Esophagus muscularis mucosa (tissue), 4 donors: ENCODE data around the gene LRP6. TPM values are rescaled to one million over a fixed set of nuclear protein-coding genes. Genes with fewer than 3 reads are reported as not detected.

ENCODE experiments used
- DNase-seq: peaks from one replicate; pipeline ENCODE4 v3.0.0-alpha.2; 2017; ENCODE audit errors: extremely low spot score
- H3K27ac ChIP-seq, 4 donors: fragments of 200-600 bp; sonication (generic); replicated peaks in 1 of 4; 1 replicate in 3 of 4; 2 replicates in 1 of 4; pipeline ENCODE4 v1.5.1; 2016 to 2019; ENCODE audit warnings: mild to moderate bottlenecking in 1 of 4
- H3K27me3 ChIP-seq, 4 donors: fragments of 200-600 bp; sonication (generic); one replicate each; pipeline versions ENCODE4 v1.5.1 to v1.6.0; 2016 to 2019
- H3K36me3 ChIP-seq, 4 donors: fragments of 200-600 bp; sonication (generic); one replicate each; pipeline ENCODE4 v1.5.1; 2016 to 2019
- H3K4me1 ChIP-seq, 4 donors: fragments of 200-600 bp; sonication (generic); one replicate each; pipeline ENCODE4 v1.5.1; 2016 to 2019
- H3K4me3 ChIP-seq, 4 donors: fragments of 200-600 bp; sonication (generic); 1 replicate in 2 of 4; 2 replicates in 2 of 4; pipeline ENCODE4 v1.5.1; 2016 to 2019; ENCODE audit warnings: mild to moderate bottlenecking in 4 of 4, moderate library complexity in 1 of 4
- H3K9me3 ChIP-seq, 4 donors: fragments of 200-600 bp; sonication (generic); 1 replicate in 3 of 4; 2 replicates in 1 of 4; pipeline ENCODE4 v1.5.1; 2016 to 2019
- CTCF ChIP-seq, 3 experiments: fragments of 200-600 bp in 2 of 3; fragments of 450-650 bp in 1 of 3; sonication (generic) in 2 of 3; IDR thresholded peaks; one replicate each; pipeline ENCODE4 v1.5.1; 2017 to 2019; ENCODE audit warnings: antibody characterized with exemption in 3 of 3, mild to moderate bottlenecking in 2 of 3, moderate library complexity in 1 of 3
- EP300 ChIP-seq: sonication (generic); formaldehyde crosslinking; IDR thresholded peaks from one replicate; pipeline ENCODE4 v1.6.1; 2017; ENCODE audit warnings: antibody characterized with exemption
- POLR2A ChIP-seq: fragments of 450-650 bp; IDR thresholded peaks from one replicate; pipeline ENCODE4 v1.6.1; 2017; ENCODE audit warnings: antibody characterized with exemption, moderate library complexity, mild to moderate bottlenecking, low read depth
- POLR2AphosphoS5 ChIP-seq, 2 donors: sonication (generic); formaldehyde crosslinking; IDR thresholded peaks; one replicate each; pipeline ENCODE4 v1.6.1; 2017; ENCODE audit warnings: antibody characterized with exemption in 2 of 2
- WGBS: methylation state at CpG from one replicate; pipeline ENCODE4 v1.1.5; 2018; 5-methylcytosine and 5-hydroxymethylcytosine counted together
- intact Hi-C: fragments of 100-400 bp; cut with DNase I; formaldehyde crosslinking; loops from one replicate; pipeline ENCODE4 v1.15.1; 2023
- total RNA-seq, 4 donors: library from RNA; depleted of rRNA; stranded (reverse); fragments of >200 nt; gene quantifications; one replicate each; pipeline versions ENCODE4 v1.1.0 to v1.2.1, GENCODE V29; 2016

LRP6 gene
- total RNA-seq, 4 donors from 2014 or later: 26.2 to 61.1 (median 34.8) TPM

GRCh38 chr12:12286441-12286840 lies 19.6 kb upstream of the LRP6 start:
- peaks cover 0 to 8% (median 0%) of the 10 kb centered on the region in 4 donors for H3K4me1 ChIP-seq

GRCh38 chr12:12282761-12283425 lies 16.0 kb upstream of the LRP6 start:
- intact Hi-C loops: no loop called here
- Histone ChIP-seq H3K27me3 (no peaks in the 10 kb centered on the region), H3K9me3 (no peaks in the 10 kb centered on the region), H3K36me3 (no peaks in the 10 kb centered on the region), H3K4me1 (peaks cover 0 to 8% (median 0%) of the 10 kb centered on the region in 4 donors), H3K4me3 (no peak overlapping the region), H3K27ac (no peak overlapping the region)
- WGBS: 50% methylated on average over 7 of the region's 7 CpGs
- no peak for DNase-seq
- TF ChIP-seq POLR2A (no peak), POLR2AphosphoS5 (IDR thresholded peaks at IDR 0.05) (no peak), EP300 (no peak), CTCF (IDR thresholded peaks at IDR 0.05) (no peak)

More at GRCh38 chr12:12286441-12286840, 19.6 kb upstream of the LRP6 start:
- DNase-seq: no peak
- intact Hi-C loops: no loop called here
- no peak overlapping the region for H3K4me3 ChIP-seq
- H3K36me3 ChIP-seq: no peaks in the 10 kb centered on the region
- H3K27me3 ChIP-seq: no peaks in the 10 kb centered on the region
- TF ChIP-seq CTCF (IDR thresholded peaks at IDR 0.05) (no peak), EP300 (no peak), POLR2AphosphoS5 (IDR thresholded peaks at IDR 0.05) (no peak), POLR2A (no peak)
- no peak overlapping the region for H3K27ac ChIP-seq
- WGBS: 93% methylated on average over 5 of the region's 5 CpGs
- no peaks in the 10 kb centered on the region for H3K9me3 ChIP-seq

GRCh38 chr12:12282202-12282601 lies 15.4 kb upstream of the LRP6 start:
- H3K36me3 ChIP-seq: no peaks in the 10 kb centered on the region
- WGBS: 92% methylated on average over 3 of the region's 3 CpGs
- H3K9me3 ChIP-seq: no peaks in the 10 kb centered on the region
- no peak for TF ChIP-seq POLR2A
- TF ChIP-seq EP300: no peak
- no peak for TF ChIP-seq POLR2AphosphoS5 (IDR thresholded peaks at IDR 0.05)
- TF ChIP-seq CTCF (IDR thresholded peaks at IDR 0.05): no peak
- intact Hi-C loops: no loop called here
- H3K4me1 ChIP-seq: peaks cover 0 to 8% (median 0%) of the 10 kb centered on the region in 4 donors
- H3K27ac ChIP-seq: no peak overlapping the region
- no peaks in the 10 kb centered on the region for H3K27me3 ChIP-seq
- H3K4me3 ChIP-seq: no peak overlapping the region
- DNase-seq: no peak

GRCh38 chr12:12281134-12281533 lies 14.3 kb upstream of the LRP6 start:
- H3K36me3 ChIP-seq: no peaks in the 10 kb centered on the region
- no peaks in the 10 kb centered on the region for H3K27me3 ChIP-seq
- H3K4me3 ChIP-seq: no peak overlapping the region
- 91% methylated on average over 1 of the region's 1 CpG for WGBS
- intact Hi-C loops: no loop called here
- no peak for TF ChIP-seq POLR2A
- TF ChIP-seq POLR2AphosphoS5 (IDR thresholded peaks at IDR 0.05): no peak
- TF ChIP-seq EP300: no peak
- DNase-seq: no peak
- peaks cover 0 to 4% (median 0%) of the 10 kb centered on the region in 4 donors for H3K9me3 ChIP-seq
- H3K4me1 ChIP-seq: peaks cover 0 to 8% (median 0%) of the 10 kb centered on the region in 4 donors
- H3K27ac ChIP-seq: no peak overlapping the region

DNA sequence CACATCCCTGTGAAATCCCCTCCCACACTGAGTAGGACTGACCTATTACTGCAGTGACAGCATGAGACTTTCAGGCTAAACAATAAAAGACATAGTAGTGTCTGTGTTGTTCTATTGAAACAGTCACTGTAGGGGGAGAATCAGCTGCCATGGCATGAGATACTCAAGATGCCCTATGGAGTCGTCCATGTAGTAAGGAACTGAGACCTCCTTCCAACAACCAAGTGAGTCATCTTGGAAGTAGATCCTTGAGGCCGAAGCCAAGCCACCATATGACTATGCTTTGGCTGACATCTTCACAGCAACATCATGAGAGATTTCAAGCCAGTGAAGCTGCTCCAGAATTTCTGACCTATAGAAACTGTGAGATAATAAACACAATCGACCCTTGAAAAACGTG lies 12.1 kb upstream of the LRP6 start:
- intact Hi-C loops: no loop called here
- no peak for TF ChIP-seq CTCF (IDR thresholded peaks at IDR 0.05)
- TF ChIP-seq EP300: no peak
- no peak for TF ChIP-seq POLR2A

More for the DNA sequence above, 12.1 kb upstream of the LRP6 start:
- H3K36me3 ChIP-seq: no peaks in the 10 kb centered on the region
- no peaks in the 10 kb centered on the region for H3K27me3 ChIP-seq
- no peak for DNase-seq
- H3K27ac ChIP-seq: no peak overlapping the region
- H3K9me3 ChIP-seq: peaks cover 0 to 4% (median 0%) of the 10 kb centered on the region in 4 donors
- peaks cover 0 to 8% (median 0%) of the 10 kb centered on the region in 4 donors for H3K4me1 ChIP-seq
- H3K4me3 ChIP-seq: no peak overlapping the region
- 63% methylated on average over 4 of the region's 4 CpGs for WGBS
